GM12874 (cell line): ENCODE measurements around the gene BIRC6.

ENCODE experiments used
- CTCF ChIP-seq: IDR thresholded peaks from 2 replicates; pipeline ENCODE4 v1.5.1; 2011; ENCODE audit warnings: low read depth, mild to moderate bottlenecking, control low read depth, low read length, moderate library complexity; ENCODE audit not compliant: insufficient read depth

BIRC6 gene

GRCh38 chr2:32538735-32539134 is 181.9 kb downstream of the BIRC6 start:
- TF ChIP-seq CTCF = no peak

- TF ChIP-seq CTCF = peak; percentile 53; the same call in 1 of the 2 replicates
Measured at GRCh38 chr2:32553829-32554432, 197.1 kb downstream of the BIRC6 start.

GRCh38 chr2:32558492-32558891 is 201.7 kb downstream of the BIRC6 start:
- no peak for TF ChIP-seq CTCF

GRCh38 chr2:32559136-32559535 is 202.3 kb downstream of the BIRC6 start:
- TF ChIP-seq CTCF = no peak

GRCh38 chr2:32562906-32563305 is 206.1 kb downstream of the BIRC6 start:
- no peak for TF ChIP-seq CTCF

GRCh38 chr2:32564417-32565035 is 207.7 kb downstream of the BIRC6 start:
- TF ChIP-seq CTCF = no peak

- TF ChIP-seq CTCF = no peak
Measured at GRCh38 chr2:32565902-32566301, 209.1 kb downstream of the BIRC6 start.

GRCh38 chr2:32572030-32572429 is 215.2 kb downstream of the BIRC6 start:
- TF ChIP-seq CTCF = no peak
